ENCODE data around the gene CES2.
A peak's percentile ranks its signal among the peaks of the same experiment; 100 is the strongest.
"Not testable (repeated sequence)": the region's sequence is repeated elsewhere in the genome, so short reads cannot be mapped to it uniquely, and the experiment has no call there.

Gene CES2

DNA sequence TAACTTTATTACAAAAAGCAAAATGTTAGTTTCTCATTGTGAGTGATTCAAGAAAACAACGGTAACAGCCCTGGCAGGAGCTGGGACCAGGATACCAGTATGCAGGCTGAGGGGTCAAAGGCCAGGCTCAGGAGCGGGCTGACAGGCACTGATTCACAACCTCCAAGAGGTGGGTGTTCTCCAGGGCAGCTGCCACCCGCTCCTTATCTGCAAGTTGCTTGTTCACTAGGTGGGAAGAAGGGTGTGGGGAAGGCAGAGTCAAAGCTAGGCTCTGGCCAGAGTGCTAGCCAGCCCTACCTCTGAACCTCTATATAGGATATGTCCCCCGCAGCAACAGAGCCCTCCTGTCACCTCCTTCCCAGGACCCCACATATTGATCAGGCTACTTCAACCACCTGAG, 3.2 kb upstream of the CES2 start:
- Histone ChIP-seq H2BK120ac (ENCODE audit: low read depth, low read length) (no peak overlapping the region), H2BK5ac (ENCODE audit: low read length) (no peak overlapping the region), H3K4me2 (ENCODE audit: low read length) (no peak overlapping the region), H3K79me1 (ENCODE audit: low read length) (peaks cover 6% of the 10 kb centered on the region), H3K4ac (ENCODE audit: low read depth, low read length) (no peak overlapping the region), H3K18ac (ENCODE audit: low read length) (no peak overlapping the region), H3K27ac (ENCODE audit: low read depth, low read length) (no peak overlapping the region), H2BK15ac (replicated peaks; ENCODE audit: low read depth) (no peak overlapping the region), H3K36me3 (ENCODE audit: control insufficient read depth, insufficient read depth, low read length) (no peaks in the 10 kb centered on the region), H3K4me1 (ENCODE audit: control insufficient read depth, low read depth, low read length) (peaks cover 5% of the 10 kb centered on the region), H2AK5ac (ENCODE audit: low read length) (no peak overlapping the region), H3K27me3 (ENCODE audit: insufficient read depth, low read length, poor library complexity) (no peaks in the 10 kb centered on the region), H3K4me3 (ENCODE audit: low read length) (no peak overlapping the region), H3K9ac (ENCODE audit: low read length) (no peak overlapping the region), H3K23ac (ENCODE audit: low read length) (no peak overlapping the region), H4K8ac (ENCODE audit: low read depth, low read length) (no peak overlapping the region), H3K56ac (ENCODE audit: low read length) (no peak overlapping the region), H3K79me2 (ENCODE audit: control insufficient read depth, insufficient read depth, low read length) (no peaks in the 10 kb centered on the region), H4K5ac (ENCODE audit: low read length) (no peak overlapping the region)
- no CpG with 5 or more reads among the region's 4 CpGs for WGBS (ENCODE audit: extremely low coverage, insufficient coverage, low lambda C conversion rate)
- no peak for DNase-seq

DNA sequence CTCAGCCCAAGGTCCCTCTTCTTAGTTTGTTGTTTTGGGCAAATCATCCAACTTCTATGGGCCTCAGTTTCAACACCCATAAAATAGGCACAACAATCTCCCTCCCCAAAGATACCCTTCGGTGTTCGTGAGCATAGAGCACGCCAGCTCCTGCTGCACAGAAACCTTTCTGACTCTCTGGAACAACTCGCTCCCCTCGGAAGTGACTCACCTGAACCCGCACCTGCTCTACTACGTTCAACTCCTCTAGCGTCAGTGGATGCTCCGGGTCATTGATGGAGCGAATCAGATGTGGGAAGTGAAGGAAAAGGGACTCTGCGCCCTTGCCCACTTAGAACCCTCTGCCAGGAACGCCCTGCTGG, 1.6 kb upstream of the CES2 start:
- Histone ChIP-seq H3K27ac (ENCODE audit: low read depth, low read length) (no peak overlapping the region), H4K5ac (ENCODE audit: low read length) (no peak overlapping the region), H3K36me3 (ENCODE audit: control insufficient read depth, insufficient read depth, low read length) (no peaks in the 10 kb centered on the region), H3K4me3 (ENCODE audit: low read length) (peak overlapping the region; percentile 76), H3K23ac (ENCODE audit: low read length) (no peak overlapping the region), H2AK5ac (ENCODE audit: low read length) (no peak overlapping the region), H2BK5ac (ENCODE audit: low read length) (no peak overlapping the region), H3K79me2 (ENCODE audit: control insufficient read depth, insufficient read depth, low read length) (no peaks in the 10 kb centered on the region), H3K9ac (ENCODE audit: low read length) (peak overlapping the region; percentile 81), H3K4me2 (ENCODE audit: low read length) (peak overlapping the region; percentile 79), H2BK15ac (replicated peaks; ENCODE audit: low read depth) (no peak overlapping the region), H3K4me1 (ENCODE audit: control insufficient read depth, low read depth, low read length) (peaks cover 5% of the 10 kb centered on the region), H3K27me3 (ENCODE audit: insufficient read depth, low read length, poor library complexity) (no peaks in the 10 kb centered on the region), H3K79me1 (ENCODE audit: low read length) (peaks cover 6% of the 10 kb centered on the region), H3K4ac (ENCODE audit: low read depth, low read length) (no peak overlapping the region), H2BK120ac (ENCODE audit: low read depth, low read length) (no peak overlapping the region), H3K18ac (ENCODE audit: low read length) (no peak overlapping the region), H4K8ac (ENCODE audit: low read depth, low read length) (no peak overlapping the region), H3K56ac (ENCODE audit: low read length) (peak overlapping the region; percentile 91)
- no peak for DNase-seq
- WGBS (ENCODE audit: extremely low coverage, insufficient coverage, low lambda C conversion rate) = no CpG with 5 or more reads among the region's 12 CpGs

DNA sequence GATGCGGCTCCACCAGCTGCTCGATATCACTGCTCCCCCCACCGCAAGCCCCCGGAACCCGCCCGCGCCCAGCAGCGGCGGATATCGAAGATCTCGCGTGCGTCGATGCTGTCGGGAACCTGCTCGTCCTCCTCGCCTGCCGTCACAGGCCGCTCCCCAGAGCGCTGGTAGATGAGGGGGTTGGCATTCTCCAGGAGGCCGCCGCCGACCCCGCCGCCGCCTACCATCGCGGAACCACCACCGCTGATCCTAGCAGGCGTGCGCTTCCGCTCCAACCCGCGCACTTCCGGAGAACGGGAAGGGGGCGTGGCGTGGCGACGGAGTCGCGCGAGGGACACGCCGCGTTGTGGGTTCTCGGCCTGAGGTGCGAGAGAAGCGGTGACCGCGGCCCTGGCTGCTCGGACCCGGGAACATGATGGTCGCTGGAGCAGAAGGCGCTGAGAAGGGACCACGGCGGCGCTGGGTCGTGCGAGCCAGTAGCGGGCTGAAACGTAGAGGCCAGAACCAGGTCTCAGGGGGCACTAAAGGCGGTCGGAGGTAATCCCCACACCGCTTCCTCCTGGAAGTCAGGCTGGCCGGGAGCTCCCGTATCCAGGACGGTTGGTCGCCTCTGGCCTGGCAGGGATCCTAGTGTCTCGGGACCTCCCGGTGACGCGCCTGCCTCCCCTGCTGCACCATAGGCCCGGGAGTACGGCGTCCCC, 1.0 kb upstream of the CES2 start, which contains the start of gene CIAO2B:
CIAO2B (minus strand) TSS at position 265 of the 701 bp plus-strand sequence; CDS start at position 227, 38 bp downstream.
- no peak within 1 kb of the TSS for H2BK15ac ChIP-seq (replicated peaks; ENCODE audit: low read depth)
- H3K27me3 ChIP-seq (ENCODE audit: insufficient read depth, low read length, poor library complexity) = no peaks in the 10 kb centered on the region
- peaks cover 6% of the 10 kb centered on the region for H3K79me1 ChIP-seq (ENCODE audit: low read length)
- H4K5ac ChIP-seq (ENCODE audit: low read length) = no peak within 1 kb of the TSS
- peak within 1 kb of the TSS; percentile 76 for H3K4me3 ChIP-seq (ENCODE audit: low read length)
- no CpG with 5 or more reads among the region's 76 CpGs for WGBS (ENCODE audit: extremely low coverage, insufficient coverage, low lambda C conversion rate)
- H3K4me1 ChIP-seq (ENCODE audit: control insufficient read depth, low read depth, low read length) = peaks cover 5% of the 10 kb centered on the region
- DNase-seq = peak; percentile 86
- peak within 1 kb of the TSS; percentile 91 for H3K56ac ChIP-seq (ENCODE audit: low read length)
- H2BK5ac ChIP-seq (ENCODE audit: low read length) = no peak within 1 kb of the TSS
- H3K4me2 ChIP-seq (ENCODE audit: low read length) = peak within 1 kb of the TSS; percentile 79
- peak within 1 kb of the TSS; percentile 48 for H3K23ac ChIP-seq (ENCODE audit: low read length)
- H3K27ac ChIP-seq (ENCODE audit: low read depth, low read length) = no peak within 1 kb of the TSS
- H2AK5ac ChIP-seq (ENCODE audit: low read length) = peak within 1 kb of the TSS; percentile 32
- H3K18ac ChIP-seq (ENCODE audit: low read length) = peak within 1 kb of the TSS; percentile 9
- no peak within 1 kb of the TSS for H2BK120ac ChIP-seq (ENCODE audit: low read depth, low read length)
- no peaks in the 10 kb centered on the region for H3K79me2 ChIP-seq (ENCODE audit: control insufficient read depth, insufficient read depth, low read length)
- H3K4ac ChIP-seq (ENCODE audit: low read depth, low read length) = peak within 1 kb of the TSS; percentile 11
- H3K9ac ChIP-seq (ENCODE audit: low read length) = peak within 1 kb of the TSS; percentile 81
- no peaks in the 10 kb centered on the region for H3K36me3 ChIP-seq (ENCODE audit: control insufficient read depth, insufficient read depth, low read length)
- no peak within 1 kb of the TSS for H4K8ac ChIP-seq (ENCODE audit: low read depth, low read length)

DNA sequence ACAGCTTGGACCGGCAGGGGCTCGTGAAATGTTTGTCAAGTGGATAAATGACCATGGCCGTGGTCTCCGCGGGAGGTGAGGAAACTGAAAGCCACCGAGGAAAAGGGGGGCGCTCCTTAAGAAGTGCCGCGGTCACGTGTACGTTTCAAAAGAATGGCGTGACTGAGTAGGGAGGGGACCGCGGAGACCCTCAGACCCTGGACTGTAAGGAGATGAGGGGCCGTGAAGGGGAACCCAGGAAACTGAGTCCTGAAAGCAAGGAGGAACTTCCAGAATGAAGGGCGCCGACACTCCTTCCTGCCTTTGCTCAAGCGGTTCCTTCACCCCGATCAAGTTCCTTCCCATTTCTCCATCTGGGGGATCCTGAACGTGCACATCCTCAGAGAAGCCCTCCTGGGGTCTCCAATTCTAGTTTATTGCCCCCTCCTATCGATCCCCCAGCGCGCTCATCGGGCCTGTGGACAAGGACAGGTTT, 440 bp upstream of the CES2 start:
- peak overlapping the region; percentile 91 for H3K56ac ChIP-seq (ENCODE audit: low read length)
- H3K4me2 ChIP-seq (ENCODE audit: low read length) = peak overlapping the region; percentile 77
- peak overlapping the region; percentile 54 for H3K4me3 ChIP-seq (ENCODE audit: low read length)
- H3K4ac ChIP-seq (ENCODE audit: low read depth, low read length) = peak overlapping the region; percentile 11
- peak overlapping the region; percentile 81 for H3K9ac ChIP-seq (ENCODE audit: low read length)
- not testable (repeated sequence) for DNase-seq; H3K27me3 ChIP-seq (ENCODE audit: insufficient read depth, low read length, poor library complexity); H3K23ac ChIP-seq (ENCODE audit: low read length); H3K36me3 ChIP-seq (ENCODE audit: control insufficient read depth, insufficient read depth, low read length); H2BK5ac ChIP-seq (ENCODE audit: low read length); H3K27ac ChIP-seq (ENCODE audit: low read depth, low read length); H3K79me2 ChIP-seq (ENCODE audit: control insufficient read depth, insufficient read depth, low read length); H2BK120ac ChIP-seq (ENCODE audit: low read depth, low read length); H4K5ac ChIP-seq (ENCODE audit: low read length); H2BK15ac ChIP-seq (replicated peaks; ENCODE audit: low read depth); H2AK5ac ChIP-seq (ENCODE audit: low read length); H4K8ac ChIP-seq (ENCODE audit: low read depth, low read length); H3K4me1 ChIP-seq (ENCODE audit: control insufficient read depth, low read depth, low read length); H3K79me1 ChIP-seq (ENCODE audit: low read length)
- no CpG with 5 or more reads among the region's 24 CpGs for WGBS (ENCODE audit: extremely low coverage, insufficient coverage, low lambda C conversion rate)
- H3K18ac ChIP-seq (ENCODE audit: low read length) = peak overlapping the region; percentile 9

DNA sequence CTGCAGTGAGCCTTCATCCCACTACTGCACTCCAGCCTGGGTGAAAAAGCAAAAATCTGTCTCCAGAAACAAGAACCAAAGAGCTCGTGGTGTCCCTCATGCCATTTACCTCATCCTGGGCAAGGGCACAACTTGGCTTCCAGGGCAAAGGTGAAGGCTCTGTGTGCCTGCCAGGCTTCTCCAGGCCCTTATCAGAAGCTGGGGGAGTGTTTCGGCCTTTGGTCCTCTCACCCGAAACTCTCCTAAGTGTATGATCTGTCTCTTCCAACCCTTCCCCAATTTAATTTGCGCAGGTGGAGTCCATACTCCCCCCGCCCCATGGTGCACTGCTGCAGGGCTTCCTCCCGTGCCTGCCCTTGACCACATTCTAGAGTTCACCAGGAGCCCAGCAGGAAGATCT, 1.1 kb downstream of the CES2 start:
- no peak overlapping the region for H3K4me3 ChIP-seq (ENCODE audit: low read length)
- no peak overlapping the region for H3K23ac ChIP-seq (ENCODE audit: low read length)

More for the DNA sequence above, 1.1 kb downstream of the CES2 start:
- Histone ChIP-seq H3K36me3 (ENCODE audit: control insufficient read depth, insufficient read depth, low read length) (no peaks in the 10 kb centered on the region), H3K27ac (ENCODE audit: low read depth, low read length) (no peak overlapping the region), H2BK15ac (replicated peaks; ENCODE audit: low read depth) (no peak overlapping the region), H4K8ac (ENCODE audit: low read depth, low read length) (no peak overlapping the region), H3K79me1 (ENCODE audit: low read length) (peaks cover 6% of the 10 kb centered on the region), H3K56ac (ENCODE audit: low read length) (no peak overlapping the region), H3K27me3 (ENCODE audit: insufficient read depth, low read length, poor library complexity) (no peaks in the 10 kb centered on the region), H4K5ac (ENCODE audit: low read length) (no peak overlapping the region), H3K4me2 (ENCODE audit: low read length) (no peak overlapping the region), H3K79me2 (ENCODE audit: control insufficient read depth, insufficient read depth, low read length) (no peaks in the 10 kb centered on the region), H3K9ac (ENCODE audit: low read length) (no peak overlapping the region), H3K4ac (ENCODE audit: low read depth, low read length) (no peak overlapping the region), H3K4me1 (ENCODE audit: control insufficient read depth, low read depth, low read length) (peaks cover 5% of the 10 kb centered on the region), H2BK5ac (ENCODE audit: low read length) (no peak overlapping the region), H3K18ac (ENCODE audit: low read length) (no peak overlapping the region), H2BK120ac (ENCODE audit: low read depth, low read length) (no peak overlapping the region), H2AK5ac (ENCODE audit: low read length) (no peak overlapping the region)
- no peak for DNase-seq
- no CpG with 5 or more reads among the region's 6 CpGs for WGBS (ENCODE audit: extremely low coverage, insufficient coverage, low lambda C conversion rate)

All from mesendoderm (in vitro differentiated cells).